Measurements from ENCODE around the gene MAN2A1.

DNA sequence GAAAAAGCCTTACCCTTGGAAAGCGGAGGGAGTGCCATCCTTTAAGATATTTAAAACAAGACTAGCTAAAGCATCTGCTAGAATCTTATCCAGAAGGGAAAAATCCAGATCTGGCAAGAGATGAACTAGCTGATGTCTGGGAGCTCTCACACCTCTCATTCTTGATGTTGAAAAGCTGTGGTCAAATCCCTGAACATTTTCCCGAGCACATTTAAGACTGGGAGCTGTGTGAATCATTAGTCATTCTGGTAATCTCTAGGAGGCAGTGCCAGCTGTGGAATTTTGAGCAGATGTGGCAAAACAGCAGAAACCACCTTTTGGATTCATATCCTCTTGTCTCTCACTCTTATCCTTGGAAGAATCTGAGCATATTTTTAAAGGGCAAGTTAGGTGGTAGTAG lies 218.0 kb downstream of the MAN2A1 start:
- TF ChIP-seq EZH2 (IDR thresholded peaks at IDR 0.05) (no peak), POLR2AphosphoS5 (IDR thresholded peaks at IDR 0.05; ENCODE audit: borderline replicate concordance, low read depth, low read length) (no peak), FOXP2 (optimal IDR thresholded peaks at IDR 0.05; ENCODE audit: control extremely low read depth, extremely low read length, insufficient read depth) (no peak)

Data from SK-N-MC (cell line).